H1 (cell line): ENCODE data around the gene UBXN11. TPM values are rescaled to one million over a fixed set of nuclear protein-coding genes. Genes with fewer than 3 reads are reported as not detected.

Experiments
- BRCA1 ChIP-seq: IDR thresholded peaks from 2 replicates; pipeline ENCODE4 v1.6.1; 2012; ENCODE audit warnings: low read depth, low read length, improper control_type of control experiment
- CHD1 ChIP-seq: IDR thresholded peaks from 2 replicates; pipeline ENCODE4 v1.6.1; 2012; ENCODE audit warnings: low read depth, low read length, improper control_type of control experiment
- GABPA ChIP-seq: IDR thresholded peaks from 2 replicates; pipeline ENCODE4 v1.6.1; 2011; ENCODE audit warnings: mild to moderate bottlenecking, low read length, moderate library complexity, borderline replicate concordance; ENCODE audit not compliant: insufficient read depth
- GTF2F1 ChIP-seq: IDR thresholded peaks from 2 replicates; pipeline ENCODE4 v1.6.1; 2012; ENCODE audit warnings: low read depth, low read length, improper control_type of control experiment, borderline replicate concordance
- KDM1A ChIP-seq: fragments of 200-600, 300-600 bp; sonication (generic); IDR thresholded peaks from 2 replicates; pipeline ENCODE4 v1.7.1; 2016; ENCODE audit warnings: mild to moderate bottlenecking, low read length, borderline replicate concordance
- NANOG ChIP-seq: IDR thresholded peaks from 2 replicates; pipeline ENCODE4 v1.6.1; 2011; ENCODE audit warnings: low read length, low read depth, mild to moderate bottlenecking, inconsistent platforms; ENCODE audit not compliant: insufficient read depth, poor library complexity, severe bottlenecking
- POLR2A ChIP-seq, 2 experiments: IDR thresholded peaks; 1 replicate in 1 of 2; 2 replicates in 1 of 2; pipeline ENCODE4 v1.6.1; 2011; ENCODE audit warnings: low read depth in 2 of 2, low read length in 2 of 2, mild to moderate bottlenecking in 2 of 2; ENCODE audit errors: control extremely low read depth in 1 of 2
- RFX5 ChIP-seq: IDR thresholded peaks from 2 replicates; pipeline ENCODE4 v1.6.1; 2011; ENCODE audit warnings: low read depth, low read length, improper control_type of control experiment, borderline replicate concordance
- SIRT6 ChIP-seq: IDR thresholded peaks from one replicate; pipeline ENCODE4 v1.7.1; 2012; ENCODE audit warnings: low read length, inconsistent platforms
- SP2 ChIP-seq: IDR thresholded peaks from 2 replicates; pipeline ENCODE4 v1.6.1; 2012; ENCODE audit warnings: mild to moderate bottlenecking, low read length, inconsistent platforms
- TBP ChIP-seq: IDR thresholded peaks from 2 replicates; pipeline ENCODE4 v1.6.1; 2011; ENCODE audit warnings: low read depth, low read length, improper control_type of control experiment
- polyA plus RNA-seq, 7 experiments: library from polyadenylated mRNA; depleted of rRNA in 3 of 7; stranded (reverse) in 5 of 7; unstranded in 2 of 7; fragments of >200 nt in 5 of 7; fragments of 200-250 nt in 2 of 7; gene quantifications; 1 replicate in 5 of 7; 2 replicates in 1 of 7; 4 replicates in 1 of 7; pipeline versions ENCODE4 v1.2.1 to v1.2.3, GENCODE V29; 2011 to 2013; ENCODE audit warnings: missing spikeins in 2 of 7, mixed read lengths in 2 of 7
- total RNA-seq: library from RNA; stranded (reverse); fragmentation: NEBNext Ultra II Directional; extraction: Animal tissue kit (Norgen Biotek cat#: 25700); gene quantifications from 2 replicates; pipeline ENCODE4 v1.2.1, GENCODE V29; 2021
- TF ChIP-seq, protein P1 (sequence below): IDR thresholded peaks from 2 replicates; pipeline ENCODE4 v1.6.1; 2011; ENCODE audit warnings: low read depth, mild to moderate bottlenecking, low read length; ENCODE audit not compliant: insufficient read depth
- TF ChIP-seq, protein P2 (sequence below): IDR thresholded peaks from 2 replicates; pipeline ENCODE4 v1.6.1; 2011; ENCODE audit warnings: low read length, improper control_type of control experiment

Gene UBXN11
- total and polyA plus RNA-seq, 2 of the 8 experiments (the other 6 are each of a cell fraction or from before 2014, with no cell fraction given) = 6.3 to 10.4 TPM

DNA sequence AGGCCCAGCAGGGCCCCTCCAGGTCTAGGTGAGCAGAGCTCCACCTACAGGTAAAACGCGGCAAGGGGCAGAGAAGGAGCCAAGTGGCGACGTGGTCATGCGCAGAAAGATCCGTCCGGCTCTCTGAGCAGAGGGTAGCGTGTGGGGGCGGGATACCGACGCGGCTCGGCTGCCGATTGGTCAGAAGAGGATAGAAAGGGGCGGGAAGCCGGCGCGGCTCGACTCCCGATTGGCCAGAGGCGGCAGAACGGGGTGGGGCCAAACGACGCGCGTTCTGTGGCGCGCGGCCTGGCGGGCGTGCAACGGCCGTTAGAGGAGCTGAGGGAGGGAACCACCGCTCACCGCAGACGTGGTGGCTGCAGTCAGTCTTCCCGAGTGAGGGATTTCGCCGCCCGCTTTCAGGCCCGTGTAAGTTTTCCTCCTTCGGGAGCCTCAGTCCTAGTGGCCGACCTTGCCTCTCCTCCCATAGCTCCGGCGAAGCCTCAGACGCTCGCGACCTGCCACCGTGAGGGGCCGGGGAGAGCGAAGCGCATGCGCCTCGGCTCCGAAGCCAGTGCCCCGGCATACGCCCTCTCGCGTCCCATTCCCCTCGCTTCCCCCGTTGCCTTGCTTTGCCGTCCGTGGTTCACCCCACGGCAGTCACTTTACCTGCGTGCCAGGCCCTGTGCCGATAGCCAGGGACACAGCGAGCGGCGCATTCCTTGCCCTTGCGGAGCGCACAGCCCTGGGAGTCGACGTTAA is 72.4 kb downstream of the UBXN11 start, which contains the start of gene CEP85 (continued):
- TF ChIP-seq, protein P1, sequence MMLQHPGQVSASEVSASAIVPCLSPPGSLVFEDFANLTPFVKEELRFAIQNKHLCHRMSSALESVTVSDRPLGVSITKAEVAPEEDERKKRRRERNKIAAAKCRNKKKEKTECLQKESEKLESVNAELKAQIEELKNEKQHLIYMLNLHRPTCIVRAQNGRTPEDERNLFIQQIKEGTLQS = no peak
- no peak for TF ChIP-seq SIRT6
- no peak for TF ChIP-seq RFX5
- TF ChIP-seq CHD1 = no peak
- peak in 1 of 2 experiments; percentile 84; a peak in 2 of 3 replicates for TF ChIP-seq POLR2A (IDR thresholded peaks at IDR 0.05; ENCODE audit: control extremely low read depth in 1 of 2, low read depth in 2 of 2, low read length in 2 of 2)
- TF ChIP-seq GTF2F1 = no peak
- no peak for TF ChIP-seq KDM1A
- no peak for TF ChIP-seq BRCA1
- peak; percentile 51; the same call in 1 of the 2 replicates for TF ChIP-seq TBP
- TF ChIP-seq, protein P2, sequence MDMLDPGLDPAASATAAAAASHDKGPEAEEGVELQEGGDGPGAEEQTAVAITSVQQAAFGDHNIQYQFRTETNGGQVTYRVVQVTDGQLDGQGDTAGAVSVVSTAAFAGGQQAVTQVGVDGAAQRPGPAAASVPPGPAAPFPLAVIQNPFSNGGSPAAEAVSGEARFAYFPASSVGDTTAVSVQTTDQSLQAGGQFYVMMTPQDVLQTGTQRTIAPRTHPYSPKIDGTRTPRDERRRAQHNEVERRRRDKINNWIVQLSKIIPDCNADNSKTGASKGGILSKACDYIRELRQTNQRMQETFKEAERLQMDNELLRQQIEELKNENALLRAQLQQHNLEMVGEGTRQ = no peak
- no peak for TF ChIP-seq NANOG
- peak; percentile 50; the same call in 1 of the 2 replicates for TF ChIP-seq SP2
- 0 out of 2 replicates have a peak, but pooled peaks have one; percentile 15 for TF ChIP-seq GABPA
